Measurements from ENCODE around the gene SIRT6. TPM values are rescaled to one million over a fixed set of nuclear protein-coding genes. Genes with fewer than 3 reads are reported as not detected.

SIRT6 gene
- total and polyA plus RNA-seq, 10 of the 15 experiments (the other 5 are each of a cell fraction or from before 2014, with no cell fraction given), result 1.3 to 49.6 (median 24.2) TPM

GRCh38 chr19:4182084-4182810 lies at the start of gene SIRT6, which contains the start of gene ANKRD24 (continued):
- no peak for TF ChIP-seq SUPT20H (IDR thresholded peaks at IDR 0.05; ENCODE audit: borderline replicate concordance, control insufficient read depth, low read depth, low read length)
- peak; percentile 90 for TF ChIP-seq GATAD2B (conservative IDR thresholded peaks at IDR 0.05; ENCODE audit: low read depth)
- peak; percentile 33 for TF ChIP-seq SIX5 (IDR thresholded peaks at IDR 0.05; ENCODE audit: low read depth, low read length, severe bottlenecking)
- peak; percentile 97 for TF ChIP-seq GABPA (IDR thresholded peaks at IDR 0.05; ENCODE audit: low read depth)
- no peak for TF ChIP-seq BRCA1 (IDR thresholded peaks at IDR 0.05; ENCODE audit: low read depth, low read length)
- TF ChIP-seq HDAC2 (IDR thresholded peaks at IDR 0.05), result no peak; the same call in 1 of the 2 replicates
- TF ChIP-seq EED (IDR thresholded peaks at IDR 0.05; ENCODE audit: low read depth), result peak; percentile 45; the same call in 1 of the 2 replicates
- TF ChIP-seq CHD4 (IDR thresholded peaks at IDR 0.05), result no peak
- no peak for TF ChIP-seq BCL11A (IDR thresholded peaks at IDR 0.05; ENCODE audit: low read depth, low read length)
- no peak for TF ChIP-seq ZBED1 (IDR thresholded peaks at IDR 0.05; ENCODE audit: borderline replicate concordance)
- 0 out of 2 replicates have a peak, but pooled peaks have one; percentile 26 for TF ChIP-seq SREBF1 (IDR thresholded peaks at IDR 0.05; ENCODE audit: low read length)
- no peak for TF ChIP-seq JUNB (IDR thresholded peaks at IDR 0.05)
- TF ChIP-seq POLR2AphosphoS2 (IDR thresholded peaks at IDR 0.05; ENCODE audit: low read depth, low read length), result peak; percentile 65; the same call in 1 of the 2 replicates
- no peak for TF ChIP-seq SMAD1 (IDR thresholded peaks at IDR 0.05; ENCODE audit: low read depth, partially characterized antibody)
- TF ChIP-seq IRF4 (IDR thresholded peaks at IDR 0.05; ENCODE audit: low read depth, low read length), result no peak
- peak; percentile 88 for TF ChIP-seq POLR2A (IDR thresholded peaks at IDR 0.05; ENCODE audit: low read depth, low read length)
- TF ChIP-seq MAX (IDR thresholded peaks at IDR 0.05; ENCODE audit: low read depth, low read length), result peak; percentile 19; the same call in 1 of the 2 replicates
- TF ChIP-seq E2F4 (IDR thresholded peaks at IDR 0.05; ENCODE audit: low read depth, low read length), result peak; percentile 17; the same call in 1 of the 2 replicates
- peak; percentile 96 for TF ChIP-seq IKZF1 (conservative IDR thresholded peaks at IDR 0.05)
- peak; percentile 66; the same call in 1 of the 2 replicates for TF ChIP-seq DPF2 (IDR thresholded peaks at IDR 0.05)
- TF ChIP-seq RELA (IDR thresholded peaks at IDR 0.05; ENCODE audit: borderline replicate concordance, partially characterized antibody), result peak; percentile 91
- TF ChIP-seq NR2C2 (IDR thresholded peaks at IDR 0.05; ENCODE audit: borderline replicate concordance, control insufficient read depth, insufficient read length, low read depth), result no peak
- no peak for TF ChIP-seq ZBTB4 (CRISPR knock-in tag; IDR thresholded peaks at IDR 0.05)
- no peak for TF ChIP-seq ZSCAN29 (IDR thresholded peaks at IDR 0.05)
- peak; percentile 58; the same call in 1 of the 2 replicates for TF ChIP-seq TCF12 (IDR thresholded peaks at IDR 0.05; ENCODE audit: low read depth, low read length)
- TF ChIP-seq MEF2A (IDR thresholded peaks at IDR 0.05; ENCODE audit: insufficient read depth, low read depth, low read length), result no peak
- no peak for TF ChIP-seq RAD21 (IDR thresholded peaks at IDR 0.05; ENCODE audit: insufficient read depth, low read depth, low read length)
- no peak for TF ChIP-seq JUND (IDR thresholded peaks at IDR 0.05; ENCODE audit: low read depth, low read length)
- TF ChIP-seq PML (IDR thresholded peaks at IDR 0.05; ENCODE audit: low read length), result no peak
